Hematopoietic multipotent progenitor cell treated with erythropoietin and hydrocortisone succinate and interleukin-3 and kit ligand, for 8 days (in vitro differentiated cells): Measurements from ENCODE around the gene MYO7B.

Source experiments
- DNase-seq: peaks from one replicate; pipeline ENCODE4 v3.0.0-alpha.2; 2015

MYO7B gene

DNA sequence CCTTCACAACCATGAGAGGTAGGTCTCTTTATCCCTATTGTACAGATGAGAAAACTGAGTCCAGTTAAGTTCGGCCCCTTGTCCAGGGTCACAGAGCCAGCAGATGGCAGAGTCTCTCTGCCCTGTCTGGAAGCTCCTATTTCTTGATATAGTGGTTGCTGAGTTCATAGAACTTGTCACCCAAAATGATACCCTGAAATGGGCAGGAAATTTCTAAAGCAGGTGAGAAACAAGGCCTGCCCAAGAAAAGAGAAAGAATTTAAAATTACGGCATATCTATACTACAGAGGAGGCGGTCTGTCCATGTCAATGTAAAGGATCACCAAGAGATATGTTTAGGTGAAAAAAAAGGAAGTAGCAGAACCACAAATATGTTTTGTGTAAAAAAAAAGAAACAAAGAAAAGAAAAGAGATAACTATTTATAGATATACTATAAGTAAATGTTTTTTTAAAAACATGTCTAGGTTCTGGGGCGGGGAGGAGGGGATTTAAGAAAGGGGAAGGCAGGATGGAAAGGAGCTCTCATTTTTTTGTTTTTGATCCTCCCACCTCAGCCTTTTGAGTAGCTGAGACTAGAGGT, 39.8 kb downstream of the MYO7B start:
- no peak for DNase-seq

DNA sequence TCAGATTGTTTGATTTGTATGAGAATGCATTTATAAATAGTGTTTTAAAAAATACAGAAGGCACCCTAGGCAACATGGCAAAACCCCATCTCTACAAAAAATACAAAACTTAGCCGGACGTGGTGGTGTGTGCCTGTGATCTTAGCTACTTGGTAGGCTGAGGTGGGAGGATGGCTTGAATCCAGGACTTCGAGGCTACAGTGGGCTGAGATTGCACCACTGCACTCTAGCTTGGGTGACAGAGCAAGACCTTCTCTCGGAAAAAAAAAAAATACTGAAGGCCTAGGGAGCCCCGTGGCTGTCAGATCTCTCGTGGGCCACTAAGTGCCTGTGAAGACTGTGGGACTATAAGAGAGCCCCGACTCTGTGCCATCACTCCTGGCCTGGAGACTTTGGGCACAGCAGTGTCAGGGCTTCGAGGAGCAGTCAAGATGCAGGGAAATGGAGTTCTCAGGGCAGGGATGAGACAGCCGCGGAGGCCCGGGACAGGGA, 40.5 kb downstream of the MYO7B start:
- no peak for DNase-seq

DNA sequence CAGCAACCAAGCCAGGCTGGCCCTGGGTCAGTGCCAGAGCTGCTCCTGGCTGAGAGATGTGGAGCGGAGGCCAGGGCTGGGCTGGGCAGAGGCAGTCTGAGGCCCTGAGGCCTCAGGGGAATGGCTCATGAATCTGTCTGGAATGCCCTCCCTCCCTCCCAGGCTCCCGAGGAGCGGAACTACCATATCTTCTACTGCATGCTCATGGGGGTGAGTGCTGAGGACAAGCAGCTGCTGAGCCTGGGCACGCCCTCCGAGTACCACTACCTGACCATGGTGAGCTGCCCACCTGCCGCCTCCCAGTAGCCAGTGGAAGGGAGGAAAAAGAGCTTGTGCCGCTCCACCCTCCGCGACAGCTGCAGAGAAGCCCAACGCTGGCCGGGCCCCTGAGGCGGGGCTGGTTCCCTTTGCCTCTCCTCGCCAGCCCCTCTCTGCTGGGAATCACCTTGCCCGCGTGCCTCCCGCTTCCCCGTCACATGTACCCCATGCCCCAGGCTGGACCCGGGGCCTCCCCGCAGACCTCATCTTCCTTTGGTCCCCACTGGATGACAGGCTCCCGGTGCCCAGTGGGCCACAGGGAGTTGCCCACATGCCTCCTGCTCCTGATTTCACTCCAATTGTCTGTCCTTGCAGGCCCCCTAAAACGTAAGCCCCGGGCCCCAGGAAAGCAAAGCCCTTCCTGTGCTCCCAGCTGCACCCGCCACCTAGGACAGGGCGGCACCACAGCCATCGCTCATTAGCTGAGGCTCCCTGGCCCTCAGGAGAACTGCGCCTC, 41.1 kb downstream of the MYO7B start:
- no peak for DNase-seq

GRCh38 chr2:127577208-127577475, 41.7 kb downstream of the MYO7B start:
- DNase-seq = no peak

GRCh38 chr2:127577503-127577902, 42.0 kb downstream of the MYO7B start:
- DNase-seq = no peak

- DNase-seq = no peak
These were observed 42.5 kb downstream of the MYO7B start for GRCh38 chr2:127577973-127578372.

- DNase-seq = no peak
These were observed 42.9 kb downstream of the MYO7B start for GRCh38 chr2:127578411-127578810.

- DNase-seq = no peak
These were observed 43.7 kb downstream of the MYO7B start for GRCh38 chr2:127579231-127579630.

- DNase-seq = no peak
These were observed 44.9 kb downstream of the MYO7B start for GRCh38 chr2:127580167-127581049.

- no peak for DNase-seq
These were observed 45.5 kb downstream of the MYO7B start for GRCh38 chr2:127581050-127581345.

DNA sequence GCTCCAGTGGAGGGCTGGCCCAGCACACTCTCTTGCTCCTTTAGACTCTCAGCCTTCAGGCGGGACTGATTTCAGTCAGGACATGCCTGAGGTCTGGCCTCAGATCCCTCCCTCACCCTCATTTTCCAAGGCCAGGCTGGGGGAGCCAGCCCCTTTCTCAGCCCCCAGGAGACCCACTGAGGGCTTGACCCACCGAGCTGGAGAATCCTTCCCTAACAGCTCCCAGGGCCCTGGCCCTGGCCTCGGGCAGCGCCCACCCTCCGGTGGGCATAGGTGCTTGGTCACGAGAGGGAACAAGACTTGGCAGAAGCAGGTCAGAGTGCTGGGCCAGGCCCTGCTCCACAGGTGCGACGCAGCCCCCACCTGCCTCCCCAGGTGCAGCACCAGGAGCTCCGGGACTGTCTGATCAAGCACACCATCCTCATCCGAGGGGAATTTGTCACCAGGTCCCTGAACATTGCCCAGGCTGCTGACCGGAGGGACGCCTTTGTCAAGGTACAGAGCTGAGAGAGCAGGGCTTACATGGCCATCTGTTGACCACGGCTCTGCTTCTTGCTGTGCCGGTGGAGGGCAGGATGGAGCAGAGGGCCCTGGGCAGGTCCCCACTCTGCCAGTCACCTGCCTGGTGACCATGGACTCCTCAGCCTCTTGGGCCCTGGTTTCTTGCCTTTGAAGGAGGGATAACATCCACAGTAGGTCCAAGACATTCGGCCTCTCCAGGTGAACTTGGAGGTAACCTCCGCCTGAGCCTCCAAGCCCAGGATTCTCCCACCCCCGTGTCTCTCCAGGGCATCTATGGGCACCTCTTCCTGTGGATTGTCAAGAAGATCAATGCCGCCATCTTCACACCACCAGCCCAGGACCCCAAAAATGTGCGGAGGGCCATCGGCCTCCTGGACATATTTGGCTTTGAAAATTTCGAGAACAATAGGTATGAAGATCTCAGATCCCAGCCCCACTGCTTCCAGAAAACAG, 46.3 kb downstream of the MYO7B start:
- DNase-seq = no peak

- DNase-seq = no peak
These were observed 47.7 kb downstream of the MYO7B start for GRCh38 chr2:127582863-127583861.

GRCh38 chr2:127584047-127584446, 48.6 kb downstream of the MYO7B start:
- no peak for DNase-seq

GRCh38 chr2:127584516-127585033, 49.1 kb downstream of the MYO7B start:
- no peak for DNase-seq

GRCh38 chr2:127585270-127585807, 49.9 kb downstream of the MYO7B start:
- no peak for DNase-seq

- DNase-seq = no peak
These were observed 50.7 kb downstream of the MYO7B start for GRCh38 chr2:127586136-127586535.

DNA sequence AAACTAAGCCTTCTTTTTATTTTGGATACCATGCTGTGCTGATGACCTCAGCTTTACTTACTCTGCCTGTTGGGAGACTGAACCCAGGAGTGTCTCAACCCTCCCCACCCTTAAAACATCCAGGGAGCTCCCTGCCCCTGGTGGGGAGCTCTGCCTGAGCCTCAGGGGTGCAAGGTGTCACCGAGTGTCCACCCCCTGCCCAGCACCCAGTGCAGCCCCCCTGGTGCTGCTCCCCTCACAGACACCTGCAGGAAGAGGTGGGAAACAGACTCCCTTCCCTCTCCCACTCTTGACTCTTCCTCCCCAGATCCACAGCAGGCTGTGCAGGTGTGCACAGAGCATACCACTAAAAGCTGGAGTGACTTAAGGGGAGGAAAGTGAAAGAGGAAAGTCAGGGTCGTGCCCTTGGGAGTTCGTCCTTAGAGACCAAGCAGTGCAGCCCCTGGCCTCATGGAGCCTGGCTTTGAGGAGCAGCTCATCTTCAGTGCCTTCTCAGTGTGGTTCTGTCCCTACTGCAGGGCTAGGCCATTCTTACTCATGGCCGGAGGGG, 51.3 kb downstream of the MYO7B start:
- DNase-seq = no peak

GRCh38 chr2:127588241-127588640, 52.8 kb downstream of the MYO7B start:
- DNase-seq = no peak

DNA sequence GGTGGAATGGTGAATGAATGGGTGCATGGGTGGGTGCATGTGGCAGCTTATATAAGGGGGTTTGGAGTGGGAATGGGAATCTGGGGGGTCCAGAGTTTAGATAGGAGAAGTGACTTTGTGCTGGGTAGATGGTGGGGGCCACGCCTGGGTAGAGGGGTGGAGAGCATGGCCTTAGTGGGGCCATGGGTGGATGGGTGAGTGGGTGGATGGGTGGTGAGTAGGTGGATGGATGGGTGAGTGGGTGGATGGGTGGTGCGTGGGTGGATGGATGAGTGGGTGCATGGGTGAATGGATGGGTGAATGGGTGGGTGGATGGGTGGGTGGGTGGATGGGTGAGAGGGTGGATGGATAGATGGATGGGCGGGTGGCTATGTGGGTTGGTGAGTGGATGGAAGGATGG, 53.9 kb downstream of the MYO7B start:
- no peak for DNase-seq

DNA sequence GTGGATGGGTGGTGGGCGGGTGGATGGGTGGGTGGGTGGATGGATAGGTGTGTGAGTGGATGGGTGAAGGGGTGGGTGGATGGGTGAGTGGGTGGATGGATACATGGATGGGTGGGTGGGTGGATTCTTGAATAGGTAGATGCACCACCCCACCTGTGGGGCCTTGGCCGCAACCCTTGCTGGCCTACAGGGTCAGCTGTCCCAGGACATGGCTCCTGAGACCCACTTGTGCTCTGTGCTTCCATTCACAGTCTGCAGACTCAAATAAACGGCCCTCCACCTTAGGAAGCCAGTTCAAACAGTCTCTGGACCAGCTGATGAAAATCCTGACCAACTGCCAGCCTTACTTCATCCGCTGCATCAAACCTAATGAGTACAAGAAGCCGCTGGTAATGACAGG, 54.4 kb downstream of the MYO7B start:
- no peak for DNase-seq
